ENCODE data around the gene RXRB. TPM values are rescaled to one million over a fixed set of nuclear protein-coding genes. Genes with fewer than 3 reads are reported as not detected.

Gene RXRB
- polyA plus RNA-seq, 1 donor: 45.5 TPM

DNA sequence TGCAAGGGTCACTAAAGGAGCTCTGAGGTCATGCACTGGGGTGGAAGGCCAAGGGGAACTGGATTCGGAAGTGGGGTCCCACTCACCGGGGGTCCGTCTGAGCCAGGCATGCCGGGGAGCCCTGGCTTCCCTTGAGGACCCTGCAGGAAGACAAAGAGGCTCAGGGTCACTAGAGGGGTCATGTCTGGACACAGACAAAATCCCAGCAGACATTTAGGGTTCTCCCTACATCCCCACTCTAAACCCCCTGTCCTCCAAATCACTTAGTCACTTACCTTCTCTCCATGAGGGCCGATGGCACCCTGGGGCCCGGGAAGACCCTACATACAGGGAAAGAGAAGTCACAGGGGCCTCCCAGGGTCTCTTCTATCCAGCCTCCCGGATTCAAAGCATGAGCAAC lies 23.6 kb downstream of the RXRB start:
- no peak for DNase-seq

GRCh38 chr6:33175436-33176069 lies 24.9 kb downstream of the RXRB start:
- peaks cover 24% of the 10 kb centered on the region for H3K4me1 ChIP-seq (ENCODE audit: control insufficient read depth, insufficient read depth, low read length)
- no peak overlapping the region for H3K4me3 ChIP-seq (ENCODE audit: low read length)
- H3K27ac ChIP-seq (ENCODE audit: low read length): no peak overlapping the region
- no peaks in the 10 kb centered on the region for H3K27me3 ChIP-seq (ENCODE audit: control insufficient read depth, insufficient read depth, low read length)
- H3K9me3 ChIP-seq (ENCODE audit: control insufficient read depth, low read depth, low read length): no peaks in the 10 kb centered on the region
- WGBS (ENCODE audit: insufficient coverage, low lambda C conversion rate): no CpG with 5 or more reads among the region's 10 CpGs
- H3K36me3 ChIP-seq (ENCODE audit: control insufficient read depth, insufficient read depth, low read length): no peaks in the 10 kb centered on the region
- DNase-seq: no peak

More for the DNA sequence above, 23.6 kb downstream of the RXRB start:
- no peak overlapping the region for H3K27ac ChIP-seq (ENCODE audit: low read length)
- no peaks in the 10 kb centered on the region for H3K9me3 ChIP-seq (ENCODE audit: control insufficient read depth, low read depth, low read length)
- no peaks in the 10 kb centered on the region for H3K27me3 ChIP-seq (ENCODE audit: control insufficient read depth, insufficient read depth, low read length)
- no peaks in the 10 kb centered on the region for H3K36me3 ChIP-seq (ENCODE audit: control insufficient read depth, insufficient read depth, low read length)
- no CpG with 5 or more reads among the region's 7 CpGs for WGBS (ENCODE audit: insufficient coverage, low lambda C conversion rate)
- no peak overlapping the region for H3K4me3 ChIP-seq (ENCODE audit: low read length)
- peaks cover 23% of the 10 kb centered on the region for H3K4me1 ChIP-seq (ENCODE audit: control insufficient read depth, insufficient read depth, low read length)

DNA sequence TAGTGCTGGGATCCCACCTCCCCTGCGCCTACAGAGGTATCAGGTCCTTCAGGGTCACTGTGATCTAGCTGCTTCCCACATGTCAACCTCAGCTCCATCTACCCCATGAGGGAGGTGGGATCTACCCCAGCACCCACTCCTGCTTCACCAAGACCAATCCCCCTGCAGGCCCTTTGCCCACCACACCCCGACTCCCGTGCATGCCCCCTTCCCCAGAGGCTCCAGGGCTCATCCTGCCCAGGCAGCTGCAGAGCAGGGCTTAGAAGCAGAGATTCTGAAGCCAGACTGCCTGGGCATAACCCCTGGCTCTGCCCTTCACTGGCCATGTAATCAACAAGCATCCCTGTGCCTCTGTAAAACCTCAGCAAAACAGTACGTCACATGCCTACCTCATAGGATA lies 25.7 kb downstream of the RXRB start:
- H3K4me1 ChIP-seq (ENCODE audit: control insufficient read depth, insufficient read depth, low read length): peaks cover 24% of the 10 kb centered on the region
- no peak for DNase-seq
- H3K9me3 ChIP-seq (ENCODE audit: control insufficient read depth, low read depth, low read length): no peaks in the 10 kb centered on the region
- no peaks in the 10 kb centered on the region for H3K36me3 ChIP-seq (ENCODE audit: control insufficient read depth, insufficient read depth, low read length)
- no CpG with 5 or more reads among the region's 4 CpGs for WGBS (ENCODE audit: insufficient coverage, low lambda C conversion rate)
- H3K27me3 ChIP-seq (ENCODE audit: control insufficient read depth, insufficient read depth, low read length): no peaks in the 10 kb centered on the region
- H3K4me3 ChIP-seq (ENCODE audit: low read length): no peak overlapping the region
- H3K27ac ChIP-seq (ENCODE audit: low read length): no peak overlapping the region

DNA sequence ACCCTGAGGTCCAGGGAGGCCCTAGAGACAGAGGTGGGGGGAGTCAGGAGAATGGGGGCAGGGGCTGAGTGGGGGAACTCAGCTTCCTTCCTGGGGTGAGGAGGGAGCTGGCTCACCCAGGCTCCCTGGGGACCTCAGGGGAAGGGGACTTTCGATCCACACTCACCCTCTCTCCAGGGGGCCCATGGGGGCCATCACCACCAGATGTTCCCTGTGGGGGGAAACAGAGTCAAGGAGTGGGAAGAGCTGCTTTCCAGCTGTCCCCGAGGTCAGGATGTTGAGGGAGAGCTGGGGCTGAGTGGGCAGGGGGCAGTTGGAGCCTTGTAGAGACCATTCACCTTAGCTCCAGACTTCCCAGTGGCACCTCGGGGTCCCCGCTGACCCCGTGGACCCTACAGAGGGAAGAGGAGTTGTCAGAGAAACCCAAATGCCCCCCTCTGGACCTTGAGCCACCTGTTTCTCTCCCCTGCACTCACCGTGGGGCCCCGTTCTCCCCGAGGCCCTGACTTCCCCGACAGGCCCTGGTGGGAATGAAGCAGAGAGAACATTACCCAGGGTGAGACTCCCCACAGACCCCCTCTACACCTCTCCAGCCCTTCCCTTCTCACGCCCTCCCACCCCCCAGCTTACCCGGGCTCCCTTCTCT lies 26.8 kb downstream of the RXRB start:
- H3K27ac ChIP-seq (ENCODE audit: low read length): no peak overlapping the region

DNA sequence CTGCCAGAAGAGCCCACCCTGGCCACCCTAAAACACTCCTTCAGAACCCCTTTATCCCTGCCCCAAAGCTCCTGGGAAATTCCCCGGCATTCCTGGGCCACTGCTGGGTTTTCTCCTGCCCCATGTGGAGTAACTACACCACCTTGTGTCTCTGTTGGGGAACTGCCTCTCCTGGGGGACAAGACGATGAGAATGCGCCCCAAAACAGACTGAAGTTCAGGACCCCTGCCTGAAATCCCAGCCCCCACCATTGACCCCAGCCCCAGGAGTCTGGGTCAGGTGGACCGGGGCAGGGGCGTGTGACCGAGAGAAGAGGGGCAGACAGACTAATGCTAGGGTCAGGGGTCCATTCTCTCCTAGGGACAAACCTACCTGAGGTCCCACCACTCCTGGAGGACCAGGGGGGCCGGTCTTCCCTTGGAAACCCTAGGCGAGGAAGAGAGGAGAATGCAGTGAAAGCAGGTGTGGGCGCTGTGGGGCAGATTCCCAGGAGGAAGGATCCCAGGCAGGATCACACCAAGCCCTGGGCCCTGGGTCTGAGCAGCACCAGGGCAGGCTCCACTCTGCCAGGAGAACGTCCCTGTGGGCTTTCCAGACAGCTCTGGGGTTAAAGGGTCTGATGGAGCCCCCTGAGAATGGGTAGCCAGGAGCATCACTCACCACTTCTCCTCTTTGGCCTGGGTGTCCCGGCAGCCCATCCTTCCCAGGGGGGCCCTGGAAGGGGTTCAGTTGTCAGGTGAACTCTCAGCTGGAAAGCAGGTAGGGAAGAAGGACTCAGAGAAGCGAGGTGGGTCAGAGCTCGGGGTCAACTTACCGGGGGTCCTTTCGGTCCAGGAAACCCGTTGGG lies 27.6 kb downstream of the RXRB start:
- peaks cover 24% of the 10 kb centered on the region for H3K4me1 ChIP-seq (ENCODE audit: control insufficient read depth, insufficient read depth, low read length)
- DNase-seq: no peak
- no peaks in the 10 kb centered on the region for H3K27me3 ChIP-seq (ENCODE audit: control insufficient read depth, insufficient read depth, low read length)
- H3K36me3 ChIP-seq (ENCODE audit: control insufficient read depth, insufficient read depth, low read length): no peaks in the 10 kb centered on the region
- no peak overlapping the region for H3K4me3 ChIP-seq (ENCODE audit: low read length)
- no peaks in the 10 kb centered on the region for H3K9me3 ChIP-seq (ENCODE audit: control insufficient read depth, low read depth, low read length)
- H3K27ac ChIP-seq (ENCODE audit: low read length): no peak overlapping the region
- WGBS (ENCODE audit: insufficient coverage, low lambda C conversion rate): no CpG with 5 or more reads among the region's 16 CpGs

More for the DNA sequence above, 26.8 kb downstream of the RXRB start:
- DNase-seq: peak in 1 of 2 donors; percentile 48
- H3K9me3 ChIP-seq (ENCODE audit: control insufficient read depth, low read depth, low read length): no peaks in the 10 kb centered on the region
- no peaks in the 10 kb centered on the region for H3K27me3 ChIP-seq (ENCODE audit: control insufficient read depth, insufficient read depth, low read length)
- no peak overlapping the region for H3K4me3 ChIP-seq (ENCODE audit: low read length)
- H3K4me1 ChIP-seq (ENCODE audit: control insufficient read depth, insufficient read depth, low read length): peaks cover 24% of the 10 kb centered on the region
- WGBS (ENCODE audit: insufficient coverage, low lambda C conversion rate): no CpG with 5 or more reads among the region's 11 CpGs
- no peaks in the 10 kb centered on the region for H3K36me3 ChIP-seq (ENCODE audit: control insufficient read depth, insufficient read depth, low read length)

GRCh38 chr6:33171880-33172687 lies 28.4 kb downstream of the RXRB start:
- H3K9me3 ChIP-seq (ENCODE audit: control insufficient read depth, low read depth, low read length): no peaks in the 10 kb centered on the region
- H3K36me3 ChIP-seq (ENCODE audit: control insufficient read depth, insufficient read depth, low read length): no peaks in the 10 kb centered on the region
- DNase-seq: peak in 1 of 2 donors; percentile 50
- H3K4me3 ChIP-seq (ENCODE audit: low read length): no peak overlapping the region
- H3K27me3 ChIP-seq (ENCODE audit: control insufficient read depth, insufficient read depth, low read length): no peaks in the 10 kb centered on the region
- no peak overlapping the region for H3K27ac ChIP-seq (ENCODE audit: low read length)
- WGBS (ENCODE audit: insufficient coverage, low lambda C conversion rate): no CpG with 5 or more reads among the region's 8 CpGs
- H3K4me1 ChIP-seq (ENCODE audit: control insufficient read depth, insufficient read depth, low read length): peaks cover 24% of the 10 kb centered on the region

- Histone ChIP-seq H3K4me3 (ENCODE audit: low read length) (no peak overlapping the region), H3K4me1 (ENCODE audit: control insufficient read depth, insufficient read depth, low read length) (peaks cover 24% of the 10 kb centered on the region), H3K27me3 (ENCODE audit: control insufficient read depth, insufficient read depth, low read length) (no peaks in the 10 kb centered on the region), H3K36me3 (ENCODE audit: control insufficient read depth, insufficient read depth, low read length) (no peaks in the 10 kb centered on the region), H3K27ac (ENCODE audit: low read length) (no peak overlapping the region), H3K9me3 (ENCODE audit: control insufficient read depth, low read depth, low read length) (no peaks in the 10 kb centered on the region)
- WGBS (ENCODE audit: insufficient coverage, low lambda C conversion rate): no CpG with 5 or more reads among the region's 11 CpGs
- DNase-seq: no peak
Observed at GRCh38 chr6:33171016-33171879, 29.2 kb downstream of the RXRB start.

DNA sequence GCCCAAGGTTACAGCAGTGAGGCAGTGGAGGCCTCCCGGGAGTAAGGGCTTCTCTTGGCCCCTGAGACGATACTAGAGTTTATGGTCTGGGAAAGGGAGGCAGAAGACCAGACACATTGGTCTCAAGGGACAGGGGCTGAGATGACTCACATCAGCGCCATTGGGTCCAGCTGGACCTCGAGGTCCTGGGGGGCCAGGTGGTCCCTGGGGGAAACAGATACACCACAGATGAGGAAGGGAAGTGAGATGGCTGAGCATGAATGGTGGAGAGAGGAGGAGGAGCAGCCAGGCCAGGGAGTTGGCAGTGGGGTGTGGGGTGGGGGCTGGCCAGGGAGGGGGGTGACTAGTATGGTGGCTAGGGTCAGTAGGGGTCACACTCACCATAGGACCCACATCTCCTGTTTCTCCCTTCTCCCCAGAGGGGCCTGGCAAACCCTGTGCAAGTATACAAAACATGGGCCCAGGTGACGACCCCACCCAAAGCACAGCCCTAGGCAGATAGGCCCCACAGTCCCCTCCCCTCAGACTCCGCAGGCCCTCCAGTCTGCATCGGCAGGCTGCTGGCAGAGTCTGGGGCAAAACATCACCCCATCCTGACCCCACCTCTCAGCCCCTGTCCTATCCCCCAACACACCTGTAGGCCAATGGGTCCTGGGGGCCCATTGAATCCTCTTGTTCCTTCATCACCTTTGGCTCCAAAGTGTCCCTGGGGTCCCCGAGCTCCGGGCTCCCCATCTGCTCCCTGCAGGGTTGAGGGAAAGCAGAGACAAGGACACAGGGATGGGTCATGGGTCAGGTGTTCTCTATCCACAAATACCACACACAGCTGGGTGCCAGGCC lies 30.1 kb downstream of the RXRB start:
- WGBS (ENCODE audit: insufficient coverage, low lambda C conversion rate): no CpG with 5 or more reads among the region's 9 CpGs
- Histone ChIP-seq H3K27me3 (ENCODE audit: control insufficient read depth, insufficient read depth, low read length) (no peaks in the 10 kb centered on the region), H3K4me1 (ENCODE audit: control insufficient read depth, insufficient read depth, low read length) (peaks cover 24% of the 10 kb centered on the region), H3K36me3 (ENCODE audit: control insufficient read depth, insufficient read depth, low read length) (no peaks in the 10 kb centered on the region), H3K4me3 (ENCODE audit: low read length) (no peak overlapping the region), H3K27ac (ENCODE audit: low read length) (no peak overlapping the region), H3K9me3 (ENCODE audit: control insufficient read depth, low read depth, low read length) (no peaks in the 10 kb centered on the region)
- DNase-seq: peak in 1 of 2 donors; percentile 69
